ENCODE data around the gene GSTO1. TPM values are rescaled to one million over a fixed set of nuclear protein-coding genes. Genes with fewer than 3 reads are reported as not detected.

GSTO1 gene
- total and polyA plus RNA-seq, 2 experiments from 2014 or later = 52.5 to 182 TPM

DNA sequence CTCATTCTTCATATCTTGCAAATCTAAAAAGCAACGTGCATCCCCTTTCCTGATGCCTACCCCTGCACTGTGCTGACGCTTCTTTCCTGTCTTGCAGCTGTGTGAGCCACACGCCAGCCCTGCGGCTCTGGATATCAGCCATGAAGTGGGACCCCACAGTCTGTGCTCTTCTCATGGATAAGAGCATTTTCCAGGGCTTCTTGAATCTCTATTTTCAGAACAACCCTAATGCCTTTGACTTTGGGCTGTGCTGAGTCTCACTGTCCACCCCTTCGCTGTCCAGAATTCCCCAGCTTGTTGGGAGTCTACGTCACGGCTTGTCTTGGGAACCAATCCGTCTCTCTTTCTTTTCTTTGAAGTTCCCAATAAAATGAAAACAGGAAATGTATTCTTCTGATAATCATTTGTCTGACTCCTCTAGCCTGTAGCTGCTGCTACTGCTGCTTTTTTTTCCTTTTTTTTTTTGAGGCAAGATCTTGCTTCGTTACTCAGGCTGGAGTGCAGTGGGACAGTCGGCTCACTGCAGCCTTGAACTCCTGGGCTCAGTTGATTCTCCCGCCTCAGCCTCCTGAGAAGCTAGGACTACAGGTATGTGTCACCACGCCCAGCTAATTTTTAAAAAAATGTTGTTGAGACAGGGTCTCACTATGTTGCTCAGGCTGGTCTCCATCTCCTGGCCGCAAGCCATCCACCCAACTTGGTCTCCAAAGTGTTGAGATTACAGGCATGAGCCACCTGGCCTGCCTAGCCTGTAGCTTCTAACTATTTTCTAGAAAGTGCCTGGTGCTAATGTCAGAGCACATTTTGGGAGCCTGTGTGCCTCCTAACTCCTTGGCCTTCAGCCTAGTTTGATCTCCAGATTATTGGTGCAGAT is 44.6 kb downstream of the GSTO1 start (continued):
- TF ChIP-seq ZNF462 (CRISPR knock-in tag; IDR thresholded peaks at IDR 0.05) = no peak
- TF ChIP-seq NANOG (IDR thresholded peaks at IDR 0.05; ENCODE audit: borderline replicate concordance) = no peak
- TF ChIP-seq EZH2 (IDR thresholded peaks at IDR 0.05; ENCODE audit: low read depth, unreplicated experiment) = no peak
- TF ChIP-seq ETS1 (IDR thresholded peaks at IDR 0.05) = no peak

- Histone ChIP-seq H3K4me2 (no peak overlapping the region), H3K79me2 (replicated peaks; ENCODE audit: insufficient read depth) (no peaks in the 10 kb centered on the region), H3K27ac (ENCODE audit: low read depth) (no peak overlapping the region), H3F3A (replicated peaks; ENCODE audit: low read depth) (no peaks in the 10 kb centered on the region), H3K36me3 (ENCODE audit: insufficient read depth) (peaks cover 6% of the 10 kb centered on the region; the same call in 1 of the 2 replicates), H3K4me1 (ENCODE audit: insufficient read depth) (no peaks in the 10 kb centered on the region), H3K27me3 (ENCODE audit: insufficient read depth) (no peaks in the 10 kb centered on the region), H4K20me1 (replicated peaks; ENCODE audit: insufficient read depth) (no peaks in the 10 kb centered on the region), H2AFZ (no peak overlapping the region), H3K9me2 (ENCODE audit: insufficient read depth) (peaks cover 6% of the 10 kb centered on the region; the same call in 1 of the 2 replicates), H3K4me3 (no peak overlapping the region)
- peaks cover 11% of the 10 kb centered on the region for H3K4me1 Mint-ChIP-seq
- DNase-seq (ENCODE audit: low spot score) (no peak), ATAC-seq (no peak)
- peaks cover 8% of the 10 kb centered on the region for H3K27me3 Mint-ChIP-seq (ENCODE audit: insufficient read depth, low read depth, poor library complexity)
- H3K27ac Mint-ChIP-seq = 0 out of 2 replicates have a peak overlapping the region, but pooled peaks have one; percentile 17
- H3K4me3 Mint-ChIP-seq = no peak overlapping the region
- peaks cover 47% of the 10 kb centered on the region for H3K36me3 Mint-ChIP-seq (ENCODE audit: low read depth)
- peaks cover 29% of the 10 kb centered on the region for H3K9me3 Mint-ChIP-seq
- TF ChIP-seq ZNF331 (CRISPR knock-in tag; IDR thresholded peaks at IDR 0.05; ENCODE audit: low read depth) (no peak), ZNF462 (CRISPR knock-in tag; IDR thresholded peaks at IDR 0.05) (no peak)
Measured at GRCh38 chr10:104300002-104300735, 45.5 kb downstream of the GSTO1 start.

All from GM23338 (cell line).